ENCODE data around the gene SSRP1. TPM values are rescaled to one million over a fixed set of nuclear protein-coding genes. Genes with fewer than 3 reads are reported as not detected.

The SSRP1 gene
- total and polyA plus RNA-seq, 2 of the 13 experiments (the other 11 are each of a cell fraction or from before 2014, with no cell fraction given), result 93.6 to 129 TPM

- intact Hi-C loops (cut with micrococcal nuclease; ENCODE audit: unreplicated experiment), result loop anchor here (1.0 kb wide), 1 partner anchor 15 kb away; no protein-coding TSS in a partner anchor
- TF ChIP-seq ZNF414 (CRISPR knock-in tag; IDR thresholded peaks at IDR 0.05) (peak; percentile 59; the same call in 1 of the 2 replicates), MAFG (CRISPR knock-in tag; IDR thresholded peaks at IDR 0.05) (no peak), FOXO1 (CRISPR knock-in tag; IDR thresholded peaks at IDR 0.05) (peak; percentile 74), MAX (IDR thresholded peaks at IDR 0.05) (peak; percentile 42; the same call in 1 of the 2 replicates), ZNF75D (CRISPR knock-in tag; IDR thresholded peaks at IDR 0.05; ENCODE audit: borderline replicate concordance) (no peak), ZNF614 (CRISPR knock-in tag; IDR thresholded peaks at IDR 0.05; ENCODE audit: borderline replicate concordance) (no peak), ZBTB7B (CRISPR knock-in tag; IDR thresholded peaks at IDR 0.05) (peak; percentile 60; the same call in 1 of the 2 replicates), ZNF644 (CRISPR knock-in tag; IDR thresholded peaks at IDR 0.05; ENCODE audit: low read depth) (0 out of 2 replicates have a peak, but pooled peaks have one; percentile 39), GABPB1 (CRISPR knock-in tag; IDR thresholded peaks at IDR 0.05) (no peak), ATF7-NPFF (CRISPR knock-in tag; IDR thresholded peaks at IDR 0.05; ENCODE audit: low read depth) (no peak), TOE1 (CRISPR knock-in tag; IDR thresholded peaks at IDR 0.05) (no peak), HMG20A (CRISPR knock-in tag; IDR thresholded peaks at IDR 0.05; ENCODE audit: borderline replicate concordance) (peak; percentile 31; the same call in 1 of the 2 replicates), TAF15 (IDR thresholded peaks at IDR 0.05; ENCODE audit: low read depth, low read length, poor library complexity, severe bottlenecking) (no peak), SOX6 (IDR thresholded peaks at IDR 0.05) (no peak), SOX6 (CRISPR knock-in tag; IDR thresholded peaks at IDR 0.05) (peak; percentile 50), MXD4 (CRISPR knock-in tag; IDR thresholded peaks at IDR 0.05) (no peak), KDM1A (CRISPR knock-in tag; IDR thresholded peaks at IDR 0.05) (peak; percentile 84; the same call in 1 of the 2 replicates), ZFY (CRISPR knock-in tag; IDR thresholded peaks at IDR 0.05) (no peak), ARNT (IDR thresholded peaks at IDR 0.05) (no peak), ZNF329 (CRISPR knock-in tag; IDR thresholded peaks at IDR 0.05; ENCODE audit: low read depth) (no peak), POLR2G (IDR thresholded peaks at IDR 0.05; ENCODE audit: low read depth, low read length) (no peak), HNRNPUL1 (IDR thresholded peaks at IDR 0.05; ENCODE audit: low read depth, low read length) (no peak), MXD1 (CRISPR knock-in tag; IDR thresholded peaks at IDR 0.05) (no peak), ZNF331 (CRISPR knock-in tag; IDR thresholded peaks at IDR 0.05) (peak; percentile 59; the same call in 1 of the 2 replicates)
Measured at GRCh38 chr11:57310630-57311086, 25.0 kb downstream of the SSRP1 start.

More at GRCh38 chr11:57310630-57311086, 25.0 kb downstream of the SSRP1 start:
- FAIRE-seq (peak; percentile 36), DNase-seq (ENCODE audit: low spot score) (peak; percentile 78), ATAC-seq (peak; percentile 7)
- ChIA-PET CTCF (ENCODE audit: low intra/inter-chr PET ratio, low total read pairs) (no interaction called here), POLR2A (interaction anchor here (0.7 to 3.1 kb wide), 3 partner anchors 11 to 41 kb away, joined by 3 to 38 read pairs (median 33); partner anchors contain the start of gene TNKS1BP1)
- Histone ChIP-seq H3K4me1 (ENCODE audit: insufficient read depth, low read length) (peaks cover 71% of the 10 kb centered on the region), H4K20me1 (ENCODE audit: insufficient read depth, low read length) (no peaks in the 10 kb centered on the region), H3K27me3 (ENCODE audit: control insufficient read depth in 1 of 2, insufficient read depth in 2 of 2, low read length in 2 of 2) (no peaks in the 10 kb centered on the region), H2AFZ (ENCODE audit: low read length) (no peak overlapping the region), H3K36me3 (replicated peaks in 1 of 2; ENCODE audit: control insufficient read depth in 1 of 2, insufficient read depth in 2 of 2, low read length in 2 of 2) (peaks cover 11 to 16% of the 10 kb centered on the region in 2 experiments; a peak in 4 of 5 replicates), H3K4me3 (replicated peaks in 1 of 3; ENCODE audit: insufficient read depth in 1 of 3, low read depth in 2 of 3, low read length in 3 of 3) (peak overlapping the region; percentile 45 to 73 (median 57); a peak in 5 of 6 replicates), H3K79me2 (ENCODE audit: insufficient read depth, low read length) (no peaks in the 10 kb centered on the region), H3K27ac (ENCODE audit: extremely low read length, insufficient read depth, low read length) (peak overlapping the region; percentile 48), H3K9ac (ENCODE audit: insufficient read depth, low read depth, low read length) (peak overlapping the region; percentile 56), H3K4me2 (ENCODE audit: low read depth, low read length) (peak overlapping the region; percentile 84), H3K9me3 (ENCODE audit: low read length) (no peaks in the 10 kb centered on the region)
- in situ Hi-C loops (cut with HindIII; ENCODE audit: extremely low pct_ligation_motif_present, low pct_unique_long_range_greater_than_20kb), result no loop called here
- no TSS peak for BruUV-seq (replicated peaks)
- WGBS (ENCODE audit: low lambda C conversion rate), result 40% methylated on average over 4 of the region's 6 CpGs

All from HepG2 (cell line).